GM23338 (cell line): Measurements from ENCODE around the gene ABCC6. TPM values are rescaled to one million over a fixed set of nuclear protein-coding genes. Genes with fewer than 3 reads are reported as not detected.

Experiments used
- ATAC-seq: fragments of 200-7000 bp; cut with Tn5 transposase; 3 replicates; pipeline ENCODE4 v1.9.1; 2020
- DNase-seq: peaks from one replicate; pipeline ENCODE4 v3.0.0-alpha.2; 2015; ENCODE audit warnings: low spot score
- H2AFZ ChIP-seq: fragments of 200-600 bp; sonication (generic); 2 replicates; pipeline ENCODE4 v1.8.0; 2016; ENCODE audit warnings: antibody characterized with exemption, mild to moderate bottlenecking, moderate library complexity
- H3F3A ChIP-seq: fragments of 200-600 bp; sonication (generic); replicated peaks from 2 replicates; pipeline ENCODE4 v1.8.0; 2017; ENCODE audit warnings: antibody characterized with exemption, mixed run types, low read depth
- H3K27ac ChIP-seq: fragments of 200-600 bp; sonication (generic); 2 replicates; pipeline ENCODE4 v1.6.1; 2016; ENCODE audit warnings: low read depth
- H3K27me3 ChIP-seq: fragments of 200-600 bp; sonication (generic); 2 replicates; pipeline ENCODE4 v1.8.0; 2016; ENCODE audit warnings: mild to moderate bottlenecking, mixed run types, moderate library complexity; ENCODE audit not compliant: insufficient read depth
- H3K36me3 ChIP-seq: fragments of 200-600 bp; sonication (generic); 2 replicates; pipeline ENCODE4 v1.8.0; 2016; ENCODE audit warnings: mild to moderate bottlenecking; ENCODE audit not compliant: insufficient read depth
- H3K4me1 ChIP-seq: fragments of 200-600 bp; sonication (generic); 2 replicates; pipeline ENCODE4 v1.8.0; 2016; ENCODE audit warnings: mild to moderate bottlenecking, moderate library complexity; ENCODE audit not compliant: insufficient read depth
- H3K4me2 ChIP-seq: fragments of 200-600 bp; sonication (generic); 2 replicates; pipeline ENCODE4 v1.7.1; 2017; ENCODE audit warnings: mixed run types
- H3K4me3 ChIP-seq: fragments of 200-600 bp; sonication (generic); 2 replicates; pipeline ENCODE4 v1.6.1; 2016; ENCODE audit warnings: mixed run types
- H3K79me2 ChIP-seq: fragments of 200-600 bp; sonication (generic); replicated peaks from 2 replicates; pipeline ENCODE4 v1.8.0; 2017; ENCODE audit warnings: mild to moderate bottlenecking; ENCODE audit not compliant: insufficient read depth
- H3K9me2 ChIP-seq: fragments of 200-600 bp; sonication (generic); 2 replicates; pipeline ENCODE4 v1.8.0; 2017; ENCODE audit not compliant: insufficient read depth
- H4K20me1 ChIP-seq: fragments of 200-600 bp; sonication (generic); replicated peaks from 2 replicates; pipeline ENCODE4 v1.8.0; 2017; ENCODE audit warnings: mild to moderate bottlenecking; ENCODE audit not compliant: insufficient read depth
- H3K27ac Mint-ChIP-seq: 2 replicates; pipeline ENCODE4 v1.8.0; 2020; ENCODE audit warnings: inconsistent platforms, mild to moderate bottlenecking, moderate library complexity, mixed read lengths
- H3K27me3 Mint-ChIP-seq: 3 replicates; pipeline ENCODE4 v1.8.0; 2022; ENCODE audit warnings: low read depth, mild to moderate bottlenecking, moderate library complexity, mixed read lengths, inconsistent platforms; ENCODE audit not compliant: insufficient read depth, poor library complexity
- H3K36me3 Mint-ChIP-seq: 3 replicates; pipeline ENCODE4 v1.8.0; 2021; ENCODE audit warnings: low read depth, mild to moderate bottlenecking, inconsistent platforms, moderate library complexity, mixed read lengths
- H3K4me1 Mint-ChIP-seq: 3 replicates; pipeline ENCODE4 v1.8.0; 2020; ENCODE audit warnings: mild to moderate bottlenecking, inconsistent platforms, mixed read lengths
- H3K4me3 Mint-ChIP-seq: 3 replicates; pipeline ENCODE4 v1.8.0; 2021; ENCODE audit warnings: moderate library complexity, mild to moderate bottlenecking, inconsistent platforms, mixed read lengths
- H3K9me3 Mint-ChIP-seq: 3 replicates; pipeline ENCODE4 v1.8.0; 2020; ENCODE audit warnings: moderate library complexity, mild to moderate bottlenecking, inconsistent platforms, mixed read lengths
- CREB1 ChIP-seq: fragments of 250-450 bp; sonication (Bioruptor Pico); IDR thresholded peaks from 2 replicates; pipeline ENCODE4 v1.5.0; 2020; ENCODE audit warnings: low read depth, mild to moderate bottlenecking, moderate library complexity
- EZH2 ChIP-seq: fragments of 200-600 bp; sonication (generic); IDR thresholded peaks from one replicate; pipeline ENCODE4 v1.8.0; 2017; ENCODE audit warnings: antibody characterized with exemption, mild to moderate bottlenecking, low read depth; ENCODE audit not compliant: unreplicated experiment
- EZH2phosphoT487 ChIP-seq: fragments of 200-600 bp; sonication (generic); IDR thresholded peaks from one replicate; pipeline ENCODE4 v1.8.1; 2018; ENCODE audit warnings: antibody characterized with exemption; ENCODE audit not compliant: unreplicated experiment
- JUNB ChIP-seq: IDR thresholded peaks from one replicate; pipeline ENCODE4 v1.6.1; 2016; ENCODE audit warnings: antibody characterized with exemption; ENCODE audit not compliant: unreplicated experiment
- NANOG ChIP-seq: IDR thresholded peaks from 2 replicates; pipeline ENCODE4 v1.6.1; 2016; ENCODE audit warnings: antibody characterized with exemption, borderline replicate concordance
- STAT1 ChIP-seq: IDR thresholded peaks from one replicate; pipeline ENCODE4 v1.6.1; 2016; ENCODE audit warnings: antibody characterized with exemption; ENCODE audit not compliant: unreplicated experiment
- ZNF114 ChIP-seq: fragments of 250-450 bp; sonication (Bioruptor Pico); IDR thresholded peaks from 2 replicates; pipeline ENCODE4 v1.5.0; 2020; ENCODE audit warnings: mild to moderate bottlenecking, moderate library complexity
- ZNF331 ChIP-seq: fragments of 250-450 bp; sonication (Bioruptor Pico); IDR thresholded peaks from 2 replicates; pipeline ENCODE4 v1.5.0; 2020; ENCODE audit warnings: low read depth, mild to moderate bottlenecking, moderate library complexity
- polyA plus RNA-seq: library from polyadenylated mRNA; unstranded; fragments of >200 nt; fragmentation: Nextera tagmentation; extraction: Ambion mirVana; gene quantifications from 2 replicates; pipeline ENCODE4 v1.2.1, GENCODE V29; 2016
- total RNA-seq: library from RNA; depleted of rRNA; stranded (reverse); fragments of >200 nt; shearing (Covaris generic); gene quantifications from 2 replicates; pipeline ENCODE4 v1.2.3, GENCODE V29; 2014
- TF ChIP-seq, protein P1 (sequence below): IDR thresholded peaks from one replicate; pipeline ENCODE4 v1.6.1; 2018; ENCODE audit warnings: antibody characterized with exemption; ENCODE audit not compliant: unreplicated experiment
- TF ChIP-seq, protein P2 (sequence below): fragments of 250-450 bp; sonication (Bioruptor Pico); IDR thresholded peaks from 2 replicates; pipeline ENCODE4 v1.5.0; 2020; ENCODE audit warnings: mild to moderate bottlenecking, moderate library complexity
- TF ChIP-seq, protein P3 (sequence below): IDR thresholded peaks from 2 replicates; pipeline ENCODE4 v1.6.1; 2016; ENCODE audit warnings: antibody characterized with exemption

ABCC6 gene
- total and polyA plus RNA-seq, 2 experiments from 2014 or later: 0.73 to 2.8 TPM

DNA sequence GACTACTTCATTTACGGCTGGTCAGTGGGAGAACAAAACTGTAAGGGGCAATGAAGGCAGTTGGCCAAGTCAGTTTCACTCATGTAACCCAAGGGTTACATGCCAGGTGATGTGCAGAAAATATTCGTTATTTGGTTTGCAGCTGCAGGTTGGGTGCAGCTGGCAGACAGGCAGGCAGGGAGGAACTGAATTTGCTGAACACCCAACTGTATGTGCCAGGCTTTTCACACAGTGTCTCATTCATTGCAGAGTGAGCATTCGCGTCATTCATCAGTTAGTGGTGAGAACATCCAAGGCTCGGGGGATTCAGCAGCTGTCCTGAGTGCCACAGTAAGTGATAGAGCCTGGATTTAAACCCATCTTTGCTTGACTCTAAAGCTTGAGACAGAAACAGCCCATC lies 59.7 kb downstream of the ABCC6 start (continued):
- TF ChIP-seq, protein P1, sequence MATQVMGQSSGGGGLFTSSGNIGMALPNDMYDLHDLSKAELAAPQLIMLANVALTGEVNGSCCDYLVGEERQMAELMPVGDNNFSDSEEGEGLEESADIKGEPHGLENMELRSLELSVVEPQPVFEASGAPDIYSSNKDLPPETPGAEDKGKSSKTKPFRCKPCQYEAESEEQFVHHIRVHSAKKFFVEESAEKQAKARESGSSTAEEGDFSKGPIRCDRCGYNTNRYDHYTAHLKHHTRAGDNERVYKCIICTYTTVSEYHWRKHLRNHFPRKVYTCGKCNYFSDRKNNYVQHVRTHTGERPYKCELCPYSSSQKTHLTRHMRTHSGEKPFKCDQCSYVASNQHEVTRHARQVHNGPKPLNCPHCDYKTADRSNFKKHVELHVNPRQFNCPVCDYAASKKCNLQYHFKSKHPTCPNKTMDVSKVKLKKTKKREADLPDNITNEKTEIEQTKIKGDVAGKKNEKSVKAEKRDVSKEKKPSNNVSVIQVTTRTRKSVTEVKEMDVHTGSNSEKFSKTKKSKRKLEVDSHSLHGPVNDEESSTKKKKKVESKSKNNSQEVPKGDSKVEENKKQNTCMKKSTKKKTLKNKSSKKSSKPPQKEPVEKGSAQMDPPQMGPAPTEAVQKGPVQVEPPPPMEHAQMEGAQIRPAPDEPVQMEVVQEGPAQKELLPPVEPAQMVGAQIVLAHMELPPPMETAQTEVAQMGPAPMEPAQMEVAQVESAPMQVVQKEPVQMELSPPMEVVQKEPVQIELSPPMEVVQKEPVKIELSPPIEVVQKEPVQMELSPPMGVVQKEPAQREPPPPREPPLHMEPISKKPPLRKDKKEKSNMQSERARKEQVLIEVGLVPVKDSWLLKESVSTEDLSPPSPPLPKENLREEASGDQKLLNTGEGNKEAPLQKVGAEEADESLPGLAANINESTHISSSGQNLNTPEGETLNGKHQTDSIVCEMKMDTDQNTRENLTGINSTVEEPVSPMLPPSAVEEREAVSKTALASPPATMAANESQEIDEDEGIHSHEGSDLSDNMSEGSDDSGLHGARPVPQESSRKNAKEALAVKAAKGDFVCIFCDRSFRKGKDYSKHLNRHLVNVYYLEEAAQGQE: no peak
- no peak for TF ChIP-seq EZH2

DNA sequence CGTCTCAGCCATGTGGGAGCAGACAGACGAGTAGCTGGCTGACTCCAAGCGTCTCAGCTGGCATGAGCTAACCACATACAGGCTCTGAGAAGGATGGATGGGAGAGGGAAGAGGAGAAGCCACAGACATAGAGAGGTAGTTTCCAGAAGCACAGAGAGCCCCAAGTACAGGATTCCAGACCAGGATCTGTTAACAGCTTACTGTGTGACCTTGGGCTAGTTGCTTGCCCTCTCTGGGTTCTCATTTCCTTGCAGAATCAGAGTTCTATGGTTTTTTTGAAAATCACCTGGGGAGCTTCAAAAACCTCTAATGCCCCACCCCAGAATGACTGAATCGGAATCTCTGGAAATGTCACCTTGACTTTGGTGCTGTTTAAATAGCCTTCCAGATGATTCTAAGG lies 60.2 kb downstream of the ABCC6 start:
- Mint-ChIP-seq H3K4me1 (no peaks in the 10 kb centered on the region), H3K36me3 (peaks cover 17% of the 10 kb centered on the region), H3K27me3 (peaks cover 14% of the 10 kb centered on the region), H3K9me3 (peaks cover 40% of the 10 kb centered on the region), H3K4me3 (no peak overlapping the region), H3K27ac (no peak overlapping the region)
- no peak for ATAC-seq
- H3F3A ChIP-seq: no peaks in the 10 kb centered on the region
- no peaks in the 10 kb centered on the region for H3K27me3 ChIP-seq
- no peaks in the 10 kb centered on the region for H4K20me1 ChIP-seq
- no peak overlapping the region for H3K4me3 ChIP-seq
- H3K4me2 ChIP-seq: no peak overlapping the region
- H2AFZ ChIP-seq: no peak overlapping the region
- no peaks in the 10 kb centered on the region for H3K4me1 ChIP-seq
- no peaks in the 10 kb centered on the region for H3K79me2 ChIP-seq
- no peak for DNase-seq
- H3K9me2 ChIP-seq: no peaks in the 10 kb centered on the region; the same call in 1 of the 2 replicates
- H3K27ac ChIP-seq: no peak overlapping the region
- no peaks in the 10 kb centered on the region for H3K36me3 ChIP-seq
- no peak for TF ChIP-seq STAT1
- no peak for TF ChIP-seq EZH2phosphoT487
- TF ChIP-seq CREB1: no peak
- TF ChIP-seq JUNB: no peak
- no peak for TF ChIP-seq ZNF331 (CRISPR knock-in tag)
- TF ChIP-seq EZH2: no peak
- TF ChIP-seq ZNF114 (CRISPR knock-in tag): no peak
- TF ChIP-seq, protein P2, sequence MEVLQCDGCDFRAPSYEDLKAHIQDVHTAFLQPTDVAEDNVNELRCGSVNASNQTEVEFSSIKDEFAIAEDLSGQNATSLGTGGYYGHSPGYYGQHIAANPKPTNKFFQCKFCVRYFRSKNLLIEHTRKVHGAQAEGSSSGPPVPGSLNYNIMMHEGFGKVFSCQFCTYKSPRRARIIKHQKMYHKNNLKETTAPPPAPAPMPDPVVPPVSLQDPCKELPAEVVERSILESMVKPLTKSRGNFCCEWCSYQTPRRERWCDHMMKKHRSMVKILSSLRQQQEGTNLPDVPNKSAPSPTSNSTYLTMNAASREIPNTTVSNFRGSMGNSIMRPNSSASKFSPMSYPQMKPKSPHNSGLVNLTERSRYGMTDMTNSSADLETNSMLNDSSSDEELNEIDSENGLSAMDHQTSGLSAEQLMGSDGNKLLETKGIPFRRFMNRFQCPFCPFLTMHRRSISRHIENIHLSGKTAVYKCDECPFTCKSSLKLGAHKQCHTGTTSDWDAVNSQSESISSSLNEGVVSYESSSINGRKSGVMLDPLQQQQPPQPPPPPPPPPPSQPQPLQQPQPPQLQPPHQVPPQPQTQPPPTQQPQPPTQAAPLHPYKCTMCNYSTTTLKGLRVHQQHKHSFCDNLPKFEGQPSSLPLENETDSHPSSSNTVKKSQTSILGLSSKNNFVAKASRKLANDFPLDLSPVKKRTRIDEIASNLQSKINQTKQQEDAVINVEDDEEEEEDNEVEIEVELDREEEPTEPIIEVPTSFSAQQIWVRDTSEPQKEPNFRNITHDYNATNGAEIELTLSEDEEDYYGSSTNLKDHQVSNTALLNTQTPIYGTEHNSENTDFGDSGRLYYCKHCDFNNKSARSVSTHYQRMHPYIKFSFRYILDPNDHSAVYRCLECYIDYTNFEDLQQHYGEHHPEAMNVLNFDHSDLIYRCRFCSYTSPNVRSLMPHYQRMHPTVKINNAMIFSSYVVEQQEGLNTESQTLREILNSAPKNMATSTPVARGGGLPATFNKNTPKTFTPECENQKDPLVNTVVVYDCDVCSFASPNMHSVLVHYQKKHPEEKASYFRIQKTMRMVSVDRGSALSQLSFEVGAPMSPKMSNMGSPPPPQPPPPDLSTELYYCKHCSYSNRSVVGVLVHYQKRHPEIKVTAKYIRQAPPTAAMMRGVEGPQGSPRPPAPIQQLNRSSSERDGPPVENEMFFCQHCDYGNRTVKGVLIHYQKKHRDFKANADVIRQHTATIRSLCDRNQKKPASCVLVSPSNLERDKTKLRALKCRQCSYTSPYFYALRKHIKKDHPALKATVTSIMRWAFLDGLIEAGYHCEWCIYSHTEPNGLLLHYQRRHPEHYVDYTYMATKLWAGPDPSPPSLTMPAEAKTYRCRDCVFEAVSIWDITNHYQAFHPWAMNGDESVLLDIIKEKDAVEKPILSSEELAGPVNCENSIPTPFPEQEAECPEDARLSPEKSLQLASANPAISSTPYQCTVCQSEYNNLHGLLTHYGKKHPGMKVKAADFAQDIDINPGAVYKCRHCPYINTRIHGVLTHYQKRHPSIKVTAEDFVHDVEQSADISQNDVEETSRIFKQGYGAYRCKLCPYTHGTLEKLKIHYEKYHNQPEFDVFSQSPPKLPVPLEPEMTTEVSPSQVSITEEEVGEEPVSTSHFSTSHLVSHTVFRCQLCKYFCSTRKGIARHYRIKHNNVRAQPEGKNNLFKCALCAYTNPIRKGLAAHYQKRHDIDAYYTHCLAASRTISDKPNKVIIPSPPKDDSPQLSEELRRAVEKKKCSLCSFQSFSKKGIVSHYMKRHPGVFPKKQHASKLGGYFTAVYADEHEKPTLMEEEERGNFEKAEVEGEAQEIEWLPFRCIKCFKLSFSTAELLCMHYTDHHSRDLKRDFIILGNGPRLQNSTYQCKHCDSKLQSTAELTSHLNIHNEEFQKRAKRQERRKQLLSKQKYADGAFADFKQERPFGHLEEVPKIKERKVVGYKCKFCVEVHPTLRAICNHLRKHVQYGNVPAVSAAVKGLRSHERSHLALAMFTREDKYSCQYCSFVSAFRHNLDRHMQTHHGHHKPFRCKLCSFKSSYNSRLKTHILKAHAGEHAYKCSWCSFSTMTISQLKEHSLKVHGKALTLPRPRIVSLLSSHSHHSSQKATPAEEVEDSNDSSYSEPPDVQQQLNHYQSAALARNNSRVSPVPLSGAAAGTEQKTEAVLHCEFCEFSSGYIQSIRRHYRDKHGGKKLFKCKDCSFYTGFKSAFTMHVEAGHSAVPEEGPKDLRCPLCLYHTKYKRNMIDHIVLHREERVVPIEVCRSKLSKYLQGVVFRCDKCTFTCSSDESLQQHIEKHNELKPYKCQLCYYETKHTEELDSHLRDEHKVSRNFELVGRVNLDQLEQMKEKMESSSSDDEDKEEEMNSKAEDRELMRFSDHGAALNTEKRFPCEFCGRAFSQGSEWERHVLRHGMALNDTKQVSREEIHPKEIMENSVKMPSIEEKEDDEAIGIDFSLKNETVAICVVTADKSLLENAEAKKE (CRISPR knock-in tag): no peak
- TF ChIP-seq, protein P3, sequence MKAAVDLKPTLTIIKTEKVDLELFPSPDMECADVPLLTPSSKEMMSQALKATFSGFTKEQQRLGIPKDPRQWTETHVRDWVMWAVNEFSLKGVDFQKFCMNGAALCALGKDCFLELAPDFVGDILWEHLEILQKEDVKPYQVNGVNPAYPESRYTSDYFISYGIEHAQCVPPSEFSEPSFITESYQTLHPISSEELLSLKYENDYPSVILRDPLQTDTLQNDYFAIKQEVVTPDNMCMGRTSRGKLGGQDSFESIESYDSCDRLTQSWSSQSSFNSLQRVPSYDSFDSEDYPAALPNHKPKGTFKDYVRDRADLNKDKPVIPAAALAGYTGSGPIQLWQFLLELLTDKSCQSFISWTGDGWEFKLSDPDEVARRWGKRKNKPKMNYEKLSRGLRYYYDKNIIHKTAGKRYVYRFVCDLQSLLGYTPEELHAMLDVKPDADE: no peak
- no peak for TF ChIP-seq NANOG
- TF ChIP-seq, protein P1: no peak
